WTC11 (cell line): Measurements from ENCODE around the gene PRKCB. TPM values are rescaled to one million over a fixed set of nuclear protein-coding genes. Genes with fewer than 3 reads are reported as not detected.

ENCODE experiments used
- ATAC-seq: fragments of 200-7000 bp; cut with Tn5 transposase; 2 replicates; pipeline ENCODE4 v1.10.0; 2021; ENCODE audit warnings: mild to moderate bottlenecking, moderate library complexity
- CTCF ChIA-PET: fragments of 300-600 bp; sonication (Branson Sonifier 250); formaldehyde crosslinking; loops from one replicate; lab custom pipeline; 2021; ENCODE audit warnings: antibody characterized with exemption; lab: Charles Lee
- POLR2A ChIA-PET: fragments of 350-600 bp; sonication (Branson Sonifier 250); formaldehyde crosslinking; loops from one replicate; lab custom pipeline; 2021; ENCODE audit warnings: antibody characterized with exemption; lab: Charles Lee
- DNase-seq: peaks from one replicate; pipeline ENCODE4 v3.0.0; 2021; ENCODE audit warnings: low spot score
- H3K27ac Mint-ChIP-seq: 2 replicates; pipeline ENCODE4 v1.8.0; 2021; ENCODE audit warnings: mixed read lengths
- H3K27me3 Mint-ChIP-seq: 2 replicates; pipeline ENCODE4 v1.8.0; 2021; ENCODE audit warnings: low read depth, mild to moderate bottlenecking, moderate library complexity, mixed read lengths
- H3K36me3 Mint-ChIP-seq: 2 replicates; pipeline ENCODE4 v1.8.0; 2021; ENCODE audit warnings: mixed read lengths
- H3K4me1 Mint-ChIP-seq: 2 replicates; pipeline ENCODE4 v1.8.0; 2022; ENCODE audit warnings: mixed read lengths
- H3K4me3 Mint-ChIP-seq: 2 replicates; pipeline ENCODE4 v1.8.0; 2021; ENCODE audit warnings: mild to moderate bottlenecking, moderate library complexity, mixed read lengths
- H3K9me3 Mint-ChIP-seq: 2 replicates; pipeline ENCODE4 v1.8.0; 2021; ENCODE audit warnings: mixed read lengths
- CREB1 ChIP-seq: sonication (generic); formaldehyde crosslinking; IDR thresholded peaks from 2 replicates; pipeline ENCODE4 v1.8.0; 2023; ENCODE audit warnings: mild to moderate bottlenecking, missing genetic modification reagents
- CREM ChIP-seq: sonication (generic); formaldehyde crosslinking; IDR thresholded peaks from 2 replicates; pipeline ENCODE4 v1.8.1; 2022; ENCODE audit warnings: mild to moderate bottlenecking, missing genetic modification reagents, moderate library complexity
- ELF4 ChIP-seq: sonication (generic); formaldehyde crosslinking; IDR thresholded peaks from 2 replicates; pipeline ENCODE4 v1.8.1; 2022; ENCODE audit warnings: low read depth, mild to moderate bottlenecking, moderate library complexity, missing genetic modification reagents
- ETV6 ChIP-seq: sonication (generic); formaldehyde crosslinking; IDR thresholded peaks from 2 replicates; pipeline ENCODE4 v1.8.1; 2022; ENCODE audit warnings: mild to moderate bottlenecking, missing genetic modification reagents
- IRF2 ChIP-seq: sonication (generic); formaldehyde crosslinking; IDR thresholded peaks from 2 replicates; pipeline ENCODE4 v1.8.0; 2022; ENCODE audit warnings: low read depth, missing genetic modification reagents, borderline replicate concordance
- KAT7 ChIP-seq: sonication (generic); formaldehyde crosslinking; IDR thresholded peaks from 2 replicates; pipeline ENCODE4 v1.8.1; 2023; ENCODE audit warnings: missing genetic modification reagents, mild to moderate bottlenecking, borderline replicate concordance
- NR1H2 ChIP-seq: sonication (generic); formaldehyde crosslinking; IDR thresholded peaks from 2 replicates; pipeline ENCODE4 v1.9.0; 2021; ENCODE audit warnings: mild to moderate bottlenecking, moderate library complexity, missing genetic modification reagents
- OVOL2 ChIP-seq: fragments of 250-450 bp; sonication (Bioruptor Pico); IDR thresholded peaks from 2 replicates; pipeline ENCODE4 v1.9.0; 2021; ENCODE audit warnings: mild to moderate bottlenecking, borderline replicate concordance
- PRRX2 ChIP-seq: fragments of 250-450 bp; sonication (Bioruptor Pico); IDR thresholded peaks from 2 replicates; pipeline ENCODE4 v1.8.0; 2021; ENCODE audit warnings: mild to moderate bottlenecking
- RORB ChIP-seq: fragments of 250-450 bp; sonication (Bioruptor Pico); IDR thresholded peaks from 2 replicates; pipeline ENCODE4 v1.9.0; 2021; ENCODE audit warnings: mild to moderate bottlenecking
- SMAD3 ChIP-seq: sonication (generic); formaldehyde crosslinking; IDR thresholded peaks from 2 replicates; pipeline ENCODE4 v1.8.0; 2022; ENCODE audit warnings: missing genetic modification reagents, mild to moderate bottlenecking, borderline replicate concordance
- SP1 ChIP-seq: sonication (generic); formaldehyde crosslinking; conservative IDR thresholded peaks from 2 replicates; pipeline ENCODE4 v1.8.1; 2022; ENCODE audit warnings: missing genetic modification reagents
- TCF7 ChIP-seq: sonication (generic); formaldehyde crosslinking; IDR thresholded peaks from 2 replicates; pipeline ENCODE4 v1.8.0; 2022; ENCODE audit warnings: mild to moderate bottlenecking, low read depth, missing genetic modification reagents, moderate library complexity
- ZNF121 ChIP-seq: sonication (generic); formaldehyde crosslinking; IDR thresholded peaks from 2 replicates; pipeline ENCODE4 v1.8.0; 2023; ENCODE audit warnings: missing genetic modification reagents
- ZNF317 ChIP-seq: sonication (generic); formaldehyde crosslinking; IDR thresholded peaks from 2 replicates; pipeline ENCODE4 v1.8.1; 2023; ENCODE audit warnings: low read depth, mild to moderate bottlenecking, moderate library complexity, missing genetic modification reagents, borderline replicate concordance
- ZNF671 ChIP-seq: fragments of 250-450 bp; sonication (Bioruptor Pico); IDR thresholded peaks from 2 replicates; pipeline ENCODE4 v1.8.0; 2021; ENCODE audit warnings: mild to moderate bottlenecking
- total RNA-seq: library from RNA; stranded (reverse); gene quantifications from 3 replicates; pipeline ENCODE4 v1.2.3, GENCODE V29; 2021
- TF ChIP-seq, protein P1 (sequence below): sonication (generic); formaldehyde crosslinking; IDR thresholded peaks from 2 replicates; pipeline ENCODE4 v1.8.1; 2022; ENCODE audit warnings: mild to moderate bottlenecking, missing genetic modification reagents, moderate library complexity, borderline replicate concordance
- TF ChIP-seq, protein P2 (sequence below): sonication (generic); formaldehyde crosslinking; IDR thresholded peaks from 2 replicates; pipeline ENCODE4 v1.8.1; 2023; ENCODE audit warnings: mild to moderate bottlenecking, missing genetic modification reagents
- TF ChIP-seq, protein P3 (sequence below): sonication (generic); formaldehyde crosslinking; IDR thresholded peaks from 2 replicates; pipeline ENCODE4 v1.8.0; 2022; ENCODE audit warnings: mild to moderate bottlenecking, missing genetic modification reagents
- TF ChIP-seq, protein P4 (sequence below): sonication (generic); formaldehyde crosslinking; IDR thresholded peaks from 2 replicates; pipeline ENCODE4 v1.8.1; 2022; ENCODE audit warnings: low read depth, mild to moderate bottlenecking, moderate library complexity, missing genetic modification reagents, borderline replicate concordance
- TF ChIP-seq, protein P5 (sequence below): sonication (generic); formaldehyde crosslinking; IDR thresholded peaks from 2 replicates; pipeline ENCODE4 v1.8.1; 2023; ENCODE audit warnings: mild to moderate bottlenecking, moderate library complexity, missing genetic modification reagents
- TF ChIP-seq, protein P6 (sequence below): sonication (generic); formaldehyde crosslinking; IDR thresholded peaks from 2 replicates; pipeline ENCODE4 v1.8.0; 2023; ENCODE audit warnings: missing genetic modification reagents
- TF ChIP-seq, protein P7 (sequence below): sonication (generic); formaldehyde crosslinking; conservative IDR thresholded peaks from 2 replicates; pipeline ENCODE4 v1.8.1; 2022; ENCODE audit warnings: mild to moderate bottlenecking, missing genetic modification reagents
- TF ChIP-seq, protein P8 (sequence below): fragments of 250-450 bp; sonication (Bioruptor Pico); IDR thresholded peaks from 2 replicates; pipeline ENCODE4 v1.9.0; 2021; ENCODE audit warnings: mild to moderate bottlenecking
- TF ChIP-seq, protein P9 (sequence below): fragments of 250-450 bp; sonication (Bioruptor Pico); IDR thresholded peaks from 2 replicates; pipeline ENCODE4 v2.1.2; 2022; ENCODE audit warnings: mild to moderate bottlenecking, moderate library complexity

PRKCB gene
- total RNA-seq, 1 experiment from 2014 or later, result 6.9 TPM

DNA sequence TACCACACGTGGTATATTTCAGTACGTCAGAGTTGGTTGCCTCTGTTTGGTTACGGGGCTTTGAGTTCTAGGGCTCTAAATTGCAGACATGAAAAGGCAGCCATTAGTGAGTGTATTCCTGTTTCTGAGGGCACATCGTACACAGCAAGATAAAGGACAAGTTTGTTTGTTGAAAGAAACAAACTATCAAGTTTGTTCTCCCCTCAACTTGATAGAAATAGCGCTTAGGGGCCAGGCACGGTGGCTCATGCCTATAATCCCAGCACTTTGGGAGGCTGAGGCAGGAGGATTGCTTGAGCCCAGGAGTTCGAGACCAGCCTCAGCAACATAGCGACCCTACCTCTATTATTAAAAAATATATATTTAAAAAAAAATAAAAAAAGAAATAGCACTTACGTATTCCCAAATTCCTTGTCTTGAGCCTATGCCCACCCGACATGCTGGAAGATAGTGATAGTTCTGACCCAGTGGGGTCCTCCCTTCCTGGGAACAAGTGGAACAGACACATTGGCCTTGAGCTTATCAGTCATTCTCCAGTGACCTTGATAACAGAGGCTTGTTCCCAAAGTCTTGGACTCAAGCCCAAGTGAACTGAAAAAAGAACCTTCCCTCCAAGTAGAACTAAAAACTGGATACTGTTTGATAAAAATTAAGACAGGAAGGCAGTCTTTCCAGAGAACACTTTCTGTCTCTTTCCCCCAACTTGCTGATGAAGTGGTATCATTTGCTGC, 280.4 kb downstream of the PRKCB start (continued):
- TF ChIP-seq, protein P1, sequence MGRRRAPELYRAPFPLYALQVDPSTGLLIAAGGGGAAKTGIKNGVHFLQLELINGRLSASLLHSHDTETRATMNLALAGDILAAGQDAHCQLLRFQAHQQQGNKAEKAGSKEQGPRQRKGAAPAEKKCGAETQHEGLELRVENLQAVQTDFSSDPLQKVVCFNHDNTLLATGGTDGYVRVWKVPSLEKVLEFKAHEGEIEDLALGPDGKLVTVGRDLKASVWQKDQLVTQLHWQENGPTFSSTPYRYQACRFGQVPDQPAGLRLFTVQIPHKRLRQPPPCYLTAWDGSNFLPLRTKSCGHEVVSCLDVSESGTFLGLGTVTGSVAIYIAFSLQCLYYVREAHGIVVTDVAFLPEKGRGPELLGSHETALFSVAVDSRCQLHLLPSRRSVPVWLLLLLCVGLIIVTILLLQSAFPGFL (CRISPR knock-in tag), result no peak
- no peak for TF ChIP-seq RORB
- TF ChIP-seq CREB1 (CRISPR knock-in tag), result no peak
- TF ChIP-seq SMAD3, result no peak
- no peak for TF ChIP-seq SP1 (CRISPR knock-in tag)
- TF ChIP-seq, protein P2, sequence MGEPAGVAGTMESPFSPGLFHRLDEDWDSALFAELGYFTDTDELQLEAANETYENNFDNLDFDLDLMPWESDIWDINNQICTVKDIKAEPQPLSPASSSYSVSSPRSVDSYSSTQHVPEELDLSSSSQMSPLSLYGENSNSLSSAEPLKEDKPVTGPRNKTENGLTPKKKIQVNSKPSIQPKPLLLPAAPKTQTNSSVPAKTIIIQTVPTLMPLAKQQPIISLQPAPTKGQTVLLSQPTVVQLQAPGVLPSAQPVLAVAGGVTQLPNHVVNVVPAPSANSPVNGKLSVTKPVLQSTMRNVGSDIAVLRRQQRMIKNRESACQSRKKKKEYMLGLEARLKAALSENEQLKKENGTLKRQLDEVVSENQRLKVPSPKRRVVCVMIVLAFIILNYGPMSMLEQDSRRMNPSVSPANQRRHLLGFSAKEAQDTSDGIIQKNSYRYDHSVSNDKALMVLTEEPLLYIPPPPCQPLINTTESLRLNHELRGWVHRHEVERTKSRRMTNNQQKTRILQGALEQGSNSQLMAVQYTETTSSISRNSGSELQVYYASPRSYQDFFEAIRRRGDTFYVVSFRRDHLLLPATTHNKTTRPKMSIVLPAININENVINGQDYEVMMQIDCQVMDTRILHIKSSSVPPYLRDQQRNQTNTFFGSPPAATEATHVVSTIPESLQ (CRISPR knock-in tag), result no peak
- TF ChIP-seq IRF2, result no peak
- TF ChIP-seq KAT7, result no peak

DNA sequence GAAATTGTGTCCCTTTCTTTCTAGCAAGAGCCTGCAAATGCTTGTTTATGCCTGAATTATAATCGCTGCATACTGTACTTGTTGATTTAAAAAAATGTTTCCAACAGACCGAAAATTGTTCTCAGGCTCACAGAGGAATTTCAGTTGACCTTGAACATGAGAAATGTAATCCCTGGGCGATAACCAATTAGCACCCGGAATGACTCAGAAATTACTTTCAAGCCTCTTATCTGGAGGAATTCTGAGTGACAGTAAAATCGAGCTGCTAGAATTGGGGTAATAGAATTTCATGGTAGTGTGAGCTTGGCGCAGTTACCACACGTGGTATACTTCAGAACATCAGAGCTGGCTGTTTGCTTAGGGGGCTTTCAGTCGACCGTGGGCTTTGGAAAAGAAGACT, 281.2 kb downstream of the PRKCB start:
- H3K9me3 Mint-ChIP-seq, result peaks cover 11% of the 10 kb centered on the region
- peaks cover 55% of the 10 kb centered on the region for H3K4me1 Mint-ChIP-seq
- no peak overlapping the region for H3K4me3 Mint-ChIP-seq
- POLR2A ChIA-PET, result no interaction called here
- no peak overlapping the region for H3K27ac Mint-ChIP-seq
- DNase-seq (no peak), ATAC-seq (no peak)
- peaks cover 7% of the 10 kb centered on the region; the same call in 1 of the 2 replicates for H3K36me3 Mint-ChIP-seq
- CTCF ChIA-PET, result interaction anchor here (1.1 to 2.1 kb wide), 2 partner anchors 136 to 388 kb away, joined by 4 to 7 read pairs; no protein-coding TSS in a partner anchor
- no peaks in the 10 kb centered on the region; the same call in 1 of the 2 replicates for H3K27me3 Mint-ChIP-seq
- no peak for TF ChIP-seq PRRX2 (CRISPR knock-in tag)
- no peak for TF ChIP-seq ZNF121
- TF ChIP-seq, protein P3, sequence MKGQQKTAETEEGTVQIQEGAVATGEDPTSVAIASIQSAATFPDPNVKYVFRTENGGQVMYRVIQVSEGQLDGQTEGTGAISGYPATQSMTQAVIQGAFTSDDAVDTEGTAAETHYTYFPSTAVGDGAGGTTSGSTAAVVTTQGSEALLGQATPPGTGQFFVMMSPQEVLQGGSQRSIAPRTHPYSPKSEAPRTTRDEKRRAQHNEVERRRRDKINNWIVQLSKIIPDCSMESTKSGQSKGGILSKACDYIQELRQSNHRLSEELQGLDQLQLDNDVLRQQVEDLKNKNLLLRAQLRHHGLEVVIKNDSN (CRISPR knock-in tag), result no peak
- TF ChIP-seq ZNF317 (CRISPR knock-in tag), result no peak
- no peak for TF ChIP-seq OVOL2 (CRISPR knock-in tag)
- TF ChIP-seq, protein P4, sequence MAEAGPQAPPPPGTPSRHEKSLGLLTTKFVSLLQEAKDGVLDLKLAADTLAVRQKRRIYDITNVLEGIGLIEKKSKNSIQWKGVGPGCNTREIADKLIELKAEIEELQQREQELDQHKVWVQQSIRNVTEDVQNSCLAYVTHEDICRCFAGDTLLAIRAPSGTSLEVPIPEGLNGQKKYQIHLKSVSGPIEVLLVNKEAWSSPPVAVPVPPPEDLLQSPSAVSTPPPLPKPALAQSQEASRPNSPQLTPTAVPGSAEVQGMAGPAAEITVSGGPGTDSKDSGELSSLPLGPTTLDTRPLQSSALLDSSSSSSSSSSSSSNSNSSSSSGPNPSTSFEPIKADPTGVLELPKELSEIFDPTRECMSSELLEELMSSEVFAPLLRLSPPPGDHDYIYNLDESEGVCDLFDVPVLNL (CRISPR knock-in tag), result no peak
- TF ChIP-seq NR1H2, result no peak
- TF ChIP-seq CREM (CRISPR knock-in tag), result no peak
- no peak for TF ChIP-seq TCF7 (CRISPR knock-in tag)
- TF ChIP-seq, protein P5, sequence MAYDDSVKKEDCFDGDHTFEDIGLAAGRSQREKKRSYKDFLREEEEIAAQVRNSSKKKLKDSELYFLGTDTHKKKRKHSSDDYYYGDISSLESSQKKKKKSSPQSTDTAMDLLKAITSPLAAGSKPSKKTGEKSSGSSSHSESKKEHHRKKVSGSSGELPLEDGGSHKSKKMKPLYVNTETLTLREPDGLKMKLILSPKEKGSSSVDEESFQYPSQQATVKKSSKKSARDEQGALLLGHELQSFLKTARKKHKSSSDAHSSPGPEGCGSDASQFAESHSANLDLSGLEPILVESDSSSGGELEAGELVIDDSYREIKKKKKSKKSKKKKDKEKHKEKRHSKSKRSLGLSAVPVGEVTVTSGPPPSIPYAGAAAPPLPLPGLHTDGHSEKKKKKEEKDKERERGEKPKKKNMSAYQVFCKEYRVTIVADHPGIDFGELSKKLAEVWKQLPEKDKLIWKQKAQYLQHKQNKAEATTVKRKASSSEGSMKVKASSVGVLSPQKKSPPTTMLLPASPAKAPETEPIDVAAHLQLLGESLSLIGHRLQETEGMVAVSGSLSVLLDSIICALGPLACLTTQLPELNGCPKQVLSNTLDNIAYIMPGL (CRISPR knock-in tag), result no peak
- no peak for TF ChIP-seq ZNF671 (CRISPR knock-in tag)
- TF ChIP-seq, protein P6, sequence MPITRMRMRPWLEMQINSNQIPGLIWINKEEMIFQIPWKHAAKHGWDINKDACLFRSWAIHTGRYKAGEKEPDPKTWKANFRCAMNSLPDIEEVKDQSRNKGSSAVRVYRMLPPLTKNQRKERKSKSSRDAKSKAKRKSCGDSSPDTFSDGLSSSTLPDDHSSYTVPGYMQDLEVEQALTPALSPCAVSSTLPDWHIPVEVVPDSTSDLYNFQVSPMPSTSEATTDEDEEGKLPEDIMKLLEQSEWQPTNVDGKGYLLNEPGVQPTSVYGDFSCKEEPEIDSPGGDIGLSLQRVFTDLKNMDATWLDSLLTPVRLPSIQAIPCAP (CRISPR knock-in tag), result no peak
- TF ChIP-seq, protein P1 (CRISPR knock-in tag), result no peak
- TF ChIP-seq, protein P7, sequence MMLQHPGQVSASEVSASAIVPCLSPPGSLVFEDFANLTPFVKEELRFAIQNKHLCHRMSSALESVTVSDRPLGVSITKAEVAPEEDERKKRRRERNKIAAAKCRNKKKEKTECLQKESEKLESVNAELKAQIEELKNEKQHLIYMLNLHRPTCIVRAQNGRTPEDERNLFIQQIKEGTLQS (CRISPR knock-in tag), result no peak
- TF ChIP-seq, protein P8, sequence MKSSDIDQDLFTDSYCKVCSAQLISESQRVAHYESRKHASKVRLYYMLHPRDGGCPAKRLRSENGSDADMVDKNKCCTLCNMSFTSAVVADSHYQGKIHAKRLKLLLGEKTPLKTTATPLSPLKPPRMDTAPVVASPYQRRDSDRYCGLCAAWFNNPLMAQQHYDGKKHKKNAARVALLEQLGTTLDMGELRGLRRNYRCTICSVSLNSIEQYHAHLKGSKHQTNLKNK (CRISPR knock-in tag), result no peak
- TF ChIP-seq, protein P9, sequence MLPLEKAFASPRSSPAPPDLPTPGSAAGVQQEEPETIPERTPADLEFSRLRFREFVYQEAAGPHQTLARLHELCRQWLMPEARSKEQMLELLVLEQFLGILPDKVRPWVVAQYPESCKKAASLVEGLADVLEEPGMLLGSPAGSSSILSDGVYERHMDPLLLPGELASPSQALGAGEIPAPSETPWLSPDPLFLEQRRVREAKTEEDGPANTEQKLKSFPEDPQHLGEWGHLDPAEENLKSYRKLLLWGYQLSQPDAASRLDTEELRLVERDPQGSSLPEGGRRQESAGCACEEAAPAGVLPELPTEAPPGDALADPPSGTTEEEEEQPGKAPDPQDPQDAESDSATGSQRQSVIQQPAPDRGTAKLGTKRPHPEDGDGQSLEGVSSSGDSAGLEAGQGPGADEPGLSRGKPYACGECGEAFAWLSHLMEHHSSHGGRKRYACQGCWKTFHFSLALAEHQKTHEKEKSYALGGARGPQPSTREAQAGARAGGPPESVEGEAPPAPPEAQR (CRISPR knock-in tag), result no peak
- no peak for TF ChIP-seq ELF4 (CRISPR knock-in tag)
- no peak for TF ChIP-seq ETV6 (CRISPR knock-in tag)
